ENCODE results near the gene AIRE.

DNA sequence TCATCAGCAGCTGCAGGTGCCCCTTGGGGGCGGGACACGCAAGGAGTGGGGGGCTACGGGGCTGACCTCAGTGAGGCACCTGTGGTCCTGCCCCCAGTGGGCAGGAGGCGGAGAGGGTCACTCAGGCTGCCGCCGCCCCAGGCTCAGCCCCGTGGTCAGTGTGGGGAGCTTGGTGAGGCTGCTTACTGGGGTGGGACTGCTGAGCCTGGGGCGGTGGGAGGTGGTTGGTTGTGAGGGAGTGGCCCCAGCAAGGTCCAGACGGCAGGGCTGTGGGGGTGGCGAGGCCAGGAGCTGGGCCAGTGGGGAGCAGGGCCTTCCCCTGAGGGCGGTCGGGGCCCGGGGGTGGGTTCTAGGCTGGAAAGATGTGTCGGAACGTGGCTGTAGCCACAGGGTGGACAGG, 28.5 kb downstream of the AIRE start:
- TF ChIP-seq POLR2A (IDR thresholded peaks at IDR 0.05), result no peak
- TF ChIP-seq, protein P1, sequence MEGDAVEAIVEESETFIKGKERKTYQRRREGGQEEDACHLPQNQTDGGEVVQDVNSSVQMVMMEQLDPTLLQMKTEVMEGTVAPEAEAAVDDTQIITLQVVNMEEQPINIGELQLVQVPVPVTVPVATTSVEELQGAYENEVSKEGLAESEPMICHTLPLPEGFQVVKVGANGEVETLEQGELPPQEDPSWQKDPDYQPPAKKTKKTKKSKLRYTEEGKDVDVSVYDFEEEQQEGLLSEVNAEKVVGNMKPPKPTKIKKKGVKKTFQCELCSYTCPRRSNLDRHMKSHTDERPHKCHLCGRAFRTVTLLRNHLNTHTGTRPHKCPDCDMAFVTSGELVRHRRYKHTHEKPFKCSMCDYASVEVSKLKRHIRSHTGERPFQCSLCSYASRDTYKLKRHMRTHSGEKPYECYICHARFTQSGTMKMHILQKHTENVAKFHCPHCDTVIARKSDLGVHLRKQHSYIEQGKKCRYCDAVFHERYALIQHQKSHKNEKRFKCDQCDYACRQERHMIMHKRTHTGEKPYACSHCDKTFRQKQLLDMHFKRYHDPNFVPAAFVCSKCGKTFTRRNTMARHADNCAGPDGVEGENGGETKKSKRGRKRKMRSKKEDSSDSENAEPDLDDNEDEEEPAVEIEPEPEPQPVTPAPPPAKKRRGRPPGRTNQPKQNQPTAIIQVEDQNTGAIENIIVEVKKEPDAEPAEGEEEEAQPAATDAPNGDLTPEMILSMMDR (IDR thresholded peaks at IDR 0.05), result no peak
